Subcutaneous abdominal adipose tissue (tissue), 5 donors: ENCODE measurements around the gene CYB5A.

Source experiments
- H3K27ac ChIP-seq: one replicate; pipeline ENCODE4 v1.7.0; 2013; ENCODE audit warnings: low read depth, mild to moderate bottlenecking, inconsistent platforms, low read length, moderate library complexity
- H3K27me3 ChIP-seq, 5 donors: one replicate each; pipeline ENCODE4 v1.7.0; 2013; ENCODE audit warnings: low read length in 5 of 5, inconsistent platforms in 1 of 5; ENCODE audit not compliant: control insufficient read depth in 5 of 5, insufficient read depth in 4 of 5
- H3K36me3 ChIP-seq, 5 donors: one replicate each; pipeline ENCODE4 v1.7.0; 2013; ENCODE audit warnings: low read length in 5 of 5; ENCODE audit not compliant: control insufficient read depth in 5 of 5, insufficient read depth in 5 of 5
- H3K4me1 ChIP-seq, 5 donors: one replicate each; pipeline ENCODE4 v1.7.0; 2013; ENCODE audit warnings: low read length in 5 of 5, mild to moderate bottlenecking in 3 of 5, moderate library complexity in 1 of 5; ENCODE audit not compliant: control insufficient read depth in 5 of 5, insufficient read depth in 5 of 5
- H3K4me3 ChIP-seq, 5 donors: one replicate each; pipeline ENCODE4 v1.7.0; 2013; ENCODE audit warnings: low read length in 5 of 5, low read depth in 1 of 5
- H3K9ac ChIP-seq, 5 donors: one replicate each; pipeline ENCODE4 v1.7.0; 2013; ENCODE audit warnings: low read length in 5 of 5, mild to moderate bottlenecking in 4 of 5, moderate library complexity in 3 of 5
- H3K9me3 ChIP-seq, 5 donors: one replicate each; pipeline ENCODE4 v1.7.0; 2013; ENCODE audit warnings: low read length in 5 of 5; ENCODE audit not compliant: control insufficient read depth in 5 of 5
- donor health status: healthy.
- donor health status: healthy.
- donor health status: healthy.
- donor health status: healthy.
- donor health status: healthy.

The CYB5A gene

GRCh38 chr18:74268933-74269620 lies 22.7 kb downstream of the CYB5A start:
- Histone ChIP-seq H3K9ac (no peak overlapping the region), H3K4me3 (peak overlapping the region in 1 of 5 donors; percentile 11), H3K4me1 (peaks cover 0 to 34% (median 27%) of the 10 kb centered on the region in 5 donors), H3K27ac (no peak overlapping the region), H3K36me3 (peaks cover 2 to 38% (median 11%) of the 10 kb centered on the region in 5 donors), H3K9me3 (no peaks in the 10 kb centered on the region), H3K27me3 (no peaks in the 10 kb centered on the region)

GRCh38 chr18:74268175-74268574 lies 23.6 kb downstream of the CYB5A start:
- H3K27ac ChIP-seq: peak overlapping the region; percentile 40
- no peaks in the 10 kb centered on the region for H3K9me3 ChIP-seq
- H3K9ac ChIP-seq: no peak overlapping the region
- H3K36me3 ChIP-seq: peaks cover 2 to 38% (median 12%) of the 10 kb centered on the region in 5 donors
- no peaks in the 10 kb centered on the region for H3K27me3 ChIP-seq
- no peak overlapping the region for H3K4me3 ChIP-seq
- H3K4me1 ChIP-seq: peaks cover 0 to 27% (median 22%) of the 10 kb centered on the region in 5 donors

DNA sequence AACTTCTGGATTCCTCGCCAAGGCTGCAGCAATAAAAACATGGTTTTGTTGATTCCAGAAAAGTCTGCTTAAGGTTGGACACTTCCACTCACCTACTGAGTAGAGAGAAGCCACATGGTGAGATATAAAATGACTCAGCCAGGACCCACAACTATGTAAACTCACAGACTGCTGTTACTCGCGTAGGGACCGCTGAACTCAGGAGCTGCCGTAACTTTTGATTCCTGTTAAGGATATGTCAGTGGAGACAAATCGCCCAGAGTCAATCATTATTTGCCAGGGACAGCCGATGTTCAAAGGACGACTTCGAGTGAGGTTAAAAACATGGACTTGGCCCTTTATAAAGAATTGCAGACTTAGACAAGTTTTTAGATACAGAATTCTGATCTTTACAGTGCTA lies 25.6 kb downstream of the CYB5A start:
- H3K27me3 ChIP-seq: no peaks in the 10 kb centered on the region
- H3K36me3 ChIP-seq: peaks cover 6 to 56% (median 29%) of the 10 kb centered on the region in 5 donors
- no peak overlapping the region for H3K4me3 ChIP-seq
- H3K9me3 ChIP-seq: no peaks in the 10 kb centered on the region
- H3K4me1 ChIP-seq: peaks cover 0 to 23% (median 21%) of the 10 kb centered on the region in 5 donors
- H3K9ac ChIP-seq: no peak overlapping the region
- H3K27ac ChIP-seq: peak overlapping the region; percentile 59

GRCh38 chr18:74265546-74266098 lies 26.1 kb downstream of the CYB5A start:
- Histone ChIP-seq H3K9ac (no peak overlapping the region), H3K4me1 (peaks cover 0 to 23% (median 18%) of the 10 kb centered on the region in 5 donors), H3K27me3 (no peaks in the 10 kb centered on the region), H3K27ac (peak overlapping the region; percentile 59), H3K4me3 (no peak overlapping the region), H3K9me3 (no peaks in the 10 kb centered on the region), H3K36me3 (peaks cover 12 to 60% (median 32%) of the 10 kb centered on the region in 5 donors)

- Histone ChIP-seq H3K9ac (no peak overlapping the region), H3K36me3 (peaks cover 16 to 70% (median 36%) of the 10 kb centered on the region in 5 donors), H3K27ac (no peak overlapping the region), H3K4me3 (no peak overlapping the region), H3K4me1 (peaks cover 0 to 16% (median 11%) of the 10 kb centered on the region in 5 donors), H3K27me3 (no peaks in the 10 kb centered on the region), H3K9me3 (no peaks in the 10 kb centered on the region)
Measured at GRCh38 chr18:74264303-74265020, 27.3 kb downstream of the CYB5A start.

DNA sequence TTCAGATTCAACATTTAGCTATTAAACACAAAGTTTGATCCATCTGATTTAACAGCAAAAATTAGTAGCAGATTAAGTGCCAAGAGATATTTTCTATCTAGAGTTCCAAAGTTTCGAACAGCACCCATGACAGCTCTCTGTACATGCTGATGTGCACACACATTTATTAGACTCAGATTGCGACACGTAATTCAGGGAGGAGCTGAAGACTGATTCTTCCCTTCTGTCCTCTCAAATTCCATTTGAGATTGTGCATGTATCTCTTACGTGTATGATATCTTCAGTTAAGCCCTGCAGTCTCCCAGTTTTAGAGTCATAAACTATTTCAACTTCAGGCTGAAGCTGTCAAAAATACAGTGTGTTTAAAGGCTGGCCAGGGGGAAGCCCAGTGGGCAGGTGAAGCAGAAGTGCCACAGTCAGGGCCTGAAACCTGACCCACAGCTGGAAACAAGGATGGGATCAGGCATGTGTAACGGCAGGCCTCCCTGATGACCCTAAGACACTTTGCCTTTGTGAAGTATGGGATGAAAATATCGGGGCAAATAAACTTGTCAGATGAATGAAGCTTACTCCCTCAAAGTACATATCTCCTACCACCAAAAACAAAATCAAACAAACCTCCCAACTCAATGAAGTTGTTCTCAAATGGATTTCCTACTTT lies 30.6 kb downstream of the CYB5A start:
- H3K4me3 ChIP-seq: no peak overlapping the region
- peaks cover 19 to 80% (median 46%) of the 10 kb centered on the region in 5 donors for H3K36me3 ChIP-seq
- peak overlapping the region in 1 of 5 donors; percentile 13 for H3K9ac ChIP-seq
- peak overlapping the region; percentile 34 for H3K27ac ChIP-seq
- no peaks in the 10 kb centered on the region for H3K9me3 ChIP-seq
- H3K27me3 ChIP-seq: no peaks in the 10 kb centered on the region
- H3K4me1 ChIP-seq: peaks cover 0 to 2% (median 0%) of the 10 kb centered on the region in 5 donors

- peak overlapping the region; percentile 24 for H3K27ac ChIP-seq
- no peak overlapping the region for H3K9ac ChIP-seq
- H3K9me3 ChIP-seq: no peaks in the 10 kb centered on the region
- no peaks in the 10 kb centered on the region for H3K27me3 ChIP-seq
- H3K36me3 ChIP-seq: peaks cover 19 to 62% (median 41%) of the 10 kb centered on the region in 5 donors
- no peak overlapping the region for H3K4me3 ChIP-seq
- H3K4me1 ChIP-seq: peaks cover 0 to 10% (median 8%) of the 10 kb centered on the region in 5 donors
Measured at GRCh38 chr18:74259347-74259746, 32.4 kb downstream of the CYB5A start.

- peak overlapping the region; percentile 40 for H3K27ac ChIP-seq
- H3K4me1 ChIP-seq: peaks cover 0 to 26% (median 18%) of the 10 kb centered on the region in 5 donors
- no peaks in the 10 kb centered on the region for H3K9me3 ChIP-seq
- no peak overlapping the region for H3K9ac ChIP-seq
- peaks cover 20 to 50% (median 29%) of the 10 kb centered on the region in 5 donors for H3K36me3 ChIP-seq
- no peak overlapping the region for H3K4me3 ChIP-seq
- H3K27me3 ChIP-seq: no peaks in the 10 kb centered on the region
Measured at GRCh38 chr18:74257083-74257482, 34.7 kb downstream of the CYB5A start.

GRCh38 chr18:74256190-74256589 lies 35.6 kb downstream of the CYB5A start:
- H3K27ac ChIP-seq: peak overlapping the region; percentile 92
- H3K4me1 ChIP-seq: peaks cover 0 to 35% (median 27%) of the 10 kb centered on the region in 5 donors
- H3K4me3 ChIP-seq: no peak overlapping the region
- H3K36me3 ChIP-seq: peaks cover 13 to 42% (median 21%) of the 10 kb centered on the region in 5 donors
- H3K9ac ChIP-seq: no peak overlapping the region
- no peaks in the 10 kb centered on the region for H3K9me3 ChIP-seq
- no peaks in the 10 kb centered on the region for H3K27me3 ChIP-seq
